GM18499 (cell line): ENCODE results near the gene BRPF1.

Experiments
- ATAC-seq: cut with Tn5 transposase; IDR thresholded peaks from one replicate; pipeline ENCODE4 v1.9.1; 2021; ENCODE audit warnings: moderate number of reproducible peaks; ENCODE audit not compliant: insufficient read depth, unreplicated experiment

BRPF1 gene

GRCh38 chr3:9730657-9731205 is 804 bp upstream of the BRPF1 start:
- ATAC-seq, result peak; percentile 35

- ATAC-seq, result no peak
These were observed 675 bp downstream of the BRPF1 start for GRCh38 chr3:9732080-9732739.

- ATAC-seq, result no peak
These were observed 1.2 kb downstream of the BRPF1 start for GRCh38 chr3:9732740-9733115.

- no peak for ATAC-seq
These were observed 5.3 kb downstream of the BRPF1 start for GRCh38 chr3:9736831-9737230.

- ATAC-seq, result no peak
These were observed 7.6 kb downstream of the BRPF1 start for GRCh38 chr3:9739181-9739580.

GRCh38 chr3:9742560-9742959 is 11.0 kb downstream of the BRPF1 start:
- no peak for ATAC-seq

- no peak for ATAC-seq
These were observed 12.0 kb downstream of the BRPF1 start for GRCh38 chr3:9743548-9743947.

- no peak for ATAC-seq
These were observed 12.6 kb downstream of the BRPF1 start for GRCh38 chr3:9744162-9744561.

GRCh38 chr3:9745521-9745920 is 14.0 kb downstream of the BRPF1 start:
- no peak for ATAC-seq

- no peak for ATAC-seq
These were observed 14.8 kb downstream of the BRPF1 start for GRCh38 chr3:9746330-9746729.

- ATAC-seq, result no peak
These were observed 15.7 kb downstream of the BRPF1 start for GRCh38 chr3:9747267-9747666.

- ATAC-seq, result no peak
These were observed 16.5 kb downstream of the BRPF1 start for GRCh38 chr3:9748031-9748430.

- ATAC-seq, result no peak
These were observed 17.7 kb downstream of the BRPF1 start for GRCh38 chr3:9749296-9749644.

GRCh38 chr3:9749645-9750555 is 18.4 kb downstream of the BRPF1 start, which contains the start of gene OGG1:
Gene OGG1 (plus strand): TSS chr3:9749952. CDS start chr3:9750287, 335 bp downstream.
- peak; percentile 80 for ATAC-seq

GRCh38 chr3:9750556-9751411 is 19.2 kb downstream of the BRPF1 start:
- no peak for ATAC-seq

GRCh38 chr3:9754678-9755077 is 23.1 kb downstream of the BRPF1 start:
- no peak for ATAC-seq

- no peak for ATAC-seq
These were observed 25.9 kb downstream of the BRPF1 start for GRCh38 chr3:9757427-9757826.

- ATAC-seq, result no peak
These were observed 29.4 kb downstream of the BRPF1 start for GRCh38 chr3:9760779-9761505.

GRCh38 chr3:9761919-9762318 is 30.4 kb downstream of the BRPF1 start:
- ATAC-seq, result no peak

- ATAC-seq, result no peak
These were observed 31.3 kb downstream of the BRPF1 start for GRCh38 chr3:9762871-9763270.
